Tibial nerve (tissue), 4 donors: Measurements from ENCODE around the gene SNTB2. TPM values are rescaled to one million over a fixed set of nuclear protein-coding genes. Genes with fewer than 3 reads are reported as not detected.

Experiments used
- DNase-seq, 2 donors: peaks; one replicate each; pipeline ENCODE4 v3.0.0-alpha.2; 2019; ENCODE audit warnings: low spot score in 2 of 2
- H3K27ac ChIP-seq, 4 donors: fragments of 200-600 bp; sonication (generic) in 3 of 4; one replicate each; pipeline ENCODE4 v1.5.1; 2017 to 2019; ENCODE audit warnings: mild to moderate bottlenecking in 1 of 4
- H3K27me3 ChIP-seq, 2 donors: fragments of 200-600 bp; sonication (generic) in 1 of 2; one replicate each; pipeline versions ENCODE4 v1.5.1 to v1.6.0; 2017 to 2019
- H3K36me3 ChIP-seq, 3 donors: fragments of 200-600 bp; sonication (generic); one replicate each; pipeline ENCODE4 v1.5.1; 2018 to 2019
- H3K4me1 ChIP-seq, 4 donors: fragments of 200-600 bp; sonication (generic) in 3 of 4; one replicate each; pipeline ENCODE4 v1.5.1; 2017 to 2019
- H3K4me3 ChIP-seq, 4 donors: fragments of 200-600 bp; sonication (generic) in 3 of 4; one replicate each; pipeline ENCODE4 v1.5.1; 2017 to 2019; ENCODE audit warnings: mild to moderate bottlenecking in 1 of 4, moderate library complexity in 1 of 4
- H3K9me3 ChIP-seq, 4 donors: fragments of 200-600 bp; sonication (generic) in 3 of 4; one replicate each; pipeline ENCODE4 v1.5.1; 2017 to 2019
- EP300 ChIP-seq, 2 donors: sonication (generic); formaldehyde crosslinking; IDR thresholded peaks; one replicate each; pipeline ENCODE4 v1.6.1; 2017; ENCODE audit warnings: antibody characterized with exemption in 2 of 2, mild to moderate bottlenecking in 1 of 2
- POLR2A ChIP-seq, 2 donors: fragments of 450-650 bp; IDR thresholded peaks; one replicate each; pipeline ENCODE4 v1.6.1; 2017; ENCODE audit warnings: antibody characterized with exemption in 2 of 2, mild to moderate bottlenecking in 2 of 2, moderate library complexity in 2 of 2
- WGBS, 2 donors: methylation state at CpG; one replicate each; pipeline ENCODE4 v1.1.5; 2018; 5-methylcytosine and 5-hydroxymethylcytosine counted together
- total RNA-seq, 4 donors: library from RNA; depleted of rRNA; stranded (reverse); fragments of >200 nt; gene quantifications; one replicate each; pipeline ENCODE4 v1.1.0, GENCODE V29; 2016
- TF ChIP-seq, protein P1 (sequence below), 5 experiments: fragments of 200-600 bp in 3 of 5; fragments of 450-650 bp in 2 of 5; sonication (generic) in 3 of 5; IDR thresholded peaks; one replicate each; pipeline ENCODE4 v1.5.1; 2016 to 2019; ENCODE audit warnings: antibody characterized with exemption in 5 of 5, mild to moderate bottlenecking in 3 of 5, moderate library complexity in 2 of 5

The SNTB2 gene
- total RNA-seq, 4 donors from 2014 or later = 33.1 to 50.2 (median 37.7) TPM

DNA sequence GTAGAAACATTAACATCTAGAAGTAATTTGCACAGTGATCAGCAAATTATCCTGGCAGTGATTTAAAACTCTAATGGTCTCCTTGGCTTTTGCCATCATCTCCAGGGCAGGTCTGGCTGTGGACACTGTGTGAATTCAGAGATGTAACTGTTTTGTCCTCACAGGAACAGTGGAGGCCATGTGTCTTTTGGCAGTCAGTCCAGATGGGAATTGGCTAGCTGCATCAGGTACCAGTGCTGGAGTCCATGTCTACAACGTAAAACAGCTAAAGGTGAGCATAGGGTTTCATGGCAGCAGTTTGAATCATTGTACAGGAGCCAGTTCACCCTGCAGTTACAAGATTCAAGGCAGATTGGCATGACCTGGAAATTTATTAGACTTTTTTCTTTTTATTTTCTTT lies 26.8 kb upstream of the SNTB2 start:
- H3K4me3 ChIP-seq = no peak overlapping the region
- 88 to 90% methylated on average over 1 of the region's 1 CpG for WGBS, 2 donors
- no peak for DNase-seq
- H3K9me3 ChIP-seq = no peaks in the 10 kb centered on the region
- no peaks in the 10 kb centered on the region for H3K27me3 ChIP-seq
- no peaks in the 10 kb centered on the region for H3K4me1 ChIP-seq
- no peak overlapping the region for H3K27ac ChIP-seq
- TF ChIP-seq, protein P1, sequence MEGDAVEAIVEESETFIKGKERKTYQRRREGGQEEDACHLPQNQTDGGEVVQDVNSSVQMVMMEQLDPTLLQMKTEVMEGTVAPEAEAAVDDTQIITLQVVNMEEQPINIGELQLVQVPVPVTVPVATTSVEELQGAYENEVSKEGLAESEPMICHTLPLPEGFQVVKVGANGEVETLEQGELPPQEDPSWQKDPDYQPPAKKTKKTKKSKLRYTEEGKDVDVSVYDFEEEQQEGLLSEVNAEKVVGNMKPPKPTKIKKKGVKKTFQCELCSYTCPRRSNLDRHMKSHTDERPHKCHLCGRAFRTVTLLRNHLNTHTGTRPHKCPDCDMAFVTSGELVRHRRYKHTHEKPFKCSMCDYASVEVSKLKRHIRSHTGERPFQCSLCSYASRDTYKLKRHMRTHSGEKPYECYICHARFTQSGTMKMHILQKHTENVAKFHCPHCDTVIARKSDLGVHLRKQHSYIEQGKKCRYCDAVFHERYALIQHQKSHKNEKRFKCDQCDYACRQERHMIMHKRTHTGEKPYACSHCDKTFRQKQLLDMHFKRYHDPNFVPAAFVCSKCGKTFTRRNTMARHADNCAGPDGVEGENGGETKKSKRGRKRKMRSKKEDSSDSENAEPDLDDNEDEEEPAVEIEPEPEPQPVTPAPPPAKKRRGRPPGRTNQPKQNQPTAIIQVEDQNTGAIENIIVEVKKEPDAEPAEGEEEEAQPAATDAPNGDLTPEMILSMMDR (IDR thresholded peaks at IDR 0.05) = no peak
- TF ChIP-seq POLR2A (IDR thresholded peaks at IDR 0.05) (no peak), EP300 (IDR thresholded peaks at IDR 0.05) (no peak)
- peaks cover 3 to 97% (median 9%) of the 10 kb centered on the region in 3 donors for H3K36me3 ChIP-seq

DNA sequence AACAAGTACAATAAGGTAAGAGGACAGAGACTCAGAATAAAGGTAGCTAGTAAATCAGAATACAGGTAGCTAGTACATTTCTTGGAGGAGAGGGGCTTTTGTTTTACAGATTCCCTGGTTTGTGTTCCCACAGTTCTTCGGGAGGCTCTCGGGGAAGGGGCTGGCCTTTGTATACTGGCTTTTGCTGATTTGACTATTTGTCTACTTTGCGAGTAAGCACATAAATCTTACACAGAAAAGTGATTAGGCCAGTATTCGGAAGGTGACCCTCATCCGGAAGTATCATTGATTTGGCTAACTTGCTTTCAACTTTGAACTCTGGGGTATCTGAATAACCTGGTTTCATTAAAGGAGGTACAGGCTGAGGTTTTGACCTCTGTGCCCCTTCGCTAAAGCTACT lies 21.4 kb upstream of the SNTB2 start:
- 87 to 91% methylated on average over 6 of the region's 6 CpGs for WGBS, 2 donors
- Histone ChIP-seq H3K4me1 (peaks cover 0 to 7% (median 0%) of the 10 kb centered on the region in 4 donors), H3K9me3 (no peaks in the 10 kb centered on the region), H3K36me3 (peaks cover 0 to 88% (median 3%) of the 10 kb centered on the region in 3 donors), H3K4me3 (no peak overlapping the region), H3K27ac (no peak overlapping the region), H3K27me3 (no peaks in the 10 kb centered on the region)
- TF ChIP-seq EP300 (IDR thresholded peaks at IDR 0.05) (no peak), POLR2A (IDR thresholded peaks at IDR 0.05) (no peak)
- TF ChIP-seq, protein P1 (IDR thresholded peaks at IDR 0.05) = no peak
- DNase-seq = no peak

DNA sequence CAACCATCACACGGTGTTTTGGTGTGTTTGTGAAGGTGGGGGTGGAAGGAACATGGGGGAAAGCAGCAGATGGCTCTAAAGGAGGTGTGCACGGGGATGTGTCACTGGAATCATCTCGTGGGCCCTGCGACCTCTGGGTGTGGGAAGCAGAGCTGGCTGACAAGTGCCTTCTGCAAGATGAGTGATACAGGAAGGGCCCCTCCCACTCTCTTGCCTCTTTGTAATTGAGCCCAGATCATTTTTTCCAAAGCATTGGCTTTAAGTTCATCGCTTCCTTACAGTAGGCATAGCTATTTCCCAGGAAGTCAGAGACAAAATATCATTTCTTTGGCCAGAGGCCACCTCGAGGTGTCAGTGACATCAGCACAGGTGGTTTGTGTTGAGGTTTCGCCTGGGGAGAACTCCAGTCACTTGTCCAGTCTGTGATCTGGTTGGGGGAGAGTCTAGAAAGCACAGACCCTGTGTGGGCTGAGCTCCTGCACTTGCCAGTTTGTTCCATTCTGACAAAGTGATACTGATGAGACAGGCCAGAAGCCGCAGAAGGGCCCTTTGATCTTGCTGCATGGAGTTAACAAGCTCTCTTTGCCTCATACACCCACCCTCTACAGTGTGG lies 20.6 kb upstream of the SNTB2 start:
- no peak overlapping the region for H3K27ac ChIP-seq
- no peaks in the 10 kb centered on the region for H3K9me3 ChIP-seq
- H3K27me3 ChIP-seq = no peaks in the 10 kb centered on the region
- 60 to 61% methylated on average over 8 of the region's 8 CpGs for WGBS, 2 donors
- H3K36me3 ChIP-seq = peaks cover 0 to 80% (median 0%) of the 10 kb centered on the region in 3 donors
- no peak for DNase-seq
- peaks cover 0 to 13% (median 3%) of the 10 kb centered on the region in 4 donors for H3K4me1 ChIP-seq
- no peak for TF ChIP-seq EP300 (IDR thresholded peaks at IDR 0.05)
- H3K4me3 ChIP-seq = no peak overlapping the region

DNA sequence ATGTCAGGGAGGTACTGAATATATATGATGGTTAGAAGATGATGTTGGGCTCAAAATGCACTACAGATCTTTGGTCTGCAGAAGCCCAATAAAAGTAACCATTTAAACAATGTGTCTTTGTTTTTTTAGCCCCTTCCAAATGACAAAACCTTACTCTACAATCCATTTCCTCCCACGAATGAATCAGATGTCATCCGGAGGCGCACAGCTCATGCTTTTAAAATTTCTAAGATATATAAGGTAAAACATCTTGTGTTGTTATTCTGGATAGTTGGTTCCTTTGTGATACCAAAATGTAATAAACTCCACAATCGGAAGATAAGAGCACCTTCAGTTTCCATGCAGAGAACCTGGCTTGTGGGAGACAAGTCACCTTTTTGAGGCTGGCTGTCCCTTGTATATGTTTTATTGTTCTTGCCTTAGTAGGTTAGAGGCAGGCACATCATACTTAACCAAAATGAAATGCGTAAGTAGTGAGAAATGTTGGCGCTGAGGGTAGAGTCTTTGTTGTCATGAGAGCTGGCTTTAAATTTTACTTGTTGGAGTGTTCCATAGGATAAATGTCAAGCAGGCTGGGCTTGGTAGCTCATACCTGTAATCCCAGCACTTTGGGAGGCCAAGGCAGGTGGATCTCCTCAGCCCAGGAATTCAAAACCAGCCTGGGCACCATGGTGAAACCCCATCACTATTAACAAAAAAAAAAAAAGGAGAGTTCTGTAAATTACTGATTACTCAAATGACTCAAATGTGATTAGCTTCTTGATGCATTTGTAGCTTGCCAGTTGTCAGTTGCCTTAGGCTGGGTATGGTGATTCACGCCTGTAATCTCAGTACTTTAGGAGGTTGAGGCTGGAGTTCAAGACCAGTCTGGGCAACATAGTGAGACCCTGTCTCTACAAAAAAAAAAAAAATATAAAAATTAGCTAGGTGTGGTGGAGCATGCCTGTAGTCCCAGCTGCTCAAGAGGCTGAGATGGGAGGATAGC lies 19.7 kb upstream of the SNTB2 start:
- no peaks in the 10 kb centered on the region for H3K9me3 ChIP-seq
- WGBS, 2 donors = 78 to 81% methylated on average over 7 of the region's 7 CpGs
- H3K27ac ChIP-seq = no peak overlapping the region
- TF ChIP-seq POLR2A (IDR thresholded peaks at IDR 0.05) (no peak), EP300 (IDR thresholded peaks at IDR 0.05) (no peak)
- TF ChIP-seq, protein P1 (IDR thresholded peaks at IDR 0.05) = no peak
- H3K4me1 ChIP-seq = peaks cover 0 to 22% (median 10%) of the 10 kb centered on the region in 4 donors
- peaks cover 0 to 71% (median 0%) of the 10 kb centered on the region in 3 donors for H3K36me3 ChIP-seq
- H3K27me3 ChIP-seq = no peaks in the 10 kb centered on the region
- DNase-seq = no peak
- H3K4me3 ChIP-seq = no peak overlapping the region

DNA sequence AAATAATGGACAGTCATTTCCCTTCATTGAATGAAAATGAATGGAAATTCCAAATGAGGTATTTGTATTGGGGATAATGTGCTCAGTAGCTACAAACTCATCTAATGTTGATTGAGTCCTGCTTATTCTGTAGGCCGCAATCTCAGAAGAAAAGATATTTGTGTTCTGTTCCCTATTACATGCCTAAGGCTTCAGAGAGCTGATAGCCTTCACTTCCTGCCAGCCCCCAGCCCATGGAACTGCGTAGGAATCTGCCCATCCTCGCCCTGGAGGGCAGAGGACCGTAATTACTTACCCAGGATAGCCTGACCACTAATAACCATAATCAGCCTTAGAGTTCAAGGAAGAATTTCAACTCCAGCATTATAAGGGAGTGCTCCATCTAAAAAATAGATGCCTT lies 17.9 kb upstream of the SNTB2 start:
- WGBS, 2 donors = 74 to 79% methylated on average over 4 of the region's 4 CpGs
- no peaks in the 10 kb centered on the region for H3K27me3 ChIP-seq
- peaks cover 0 to 53% (median 0%) of the 10 kb centered on the region in 3 donors for H3K36me3 ChIP-seq
- H3K27ac ChIP-seq = peak overlapping the region in 1 of 4 donors; percentile 5
- DNase-seq = no peak
- peaks cover 0 to 36% (median 19%) of the 10 kb centered on the region in 4 donors for H3K4me1 ChIP-seq
- TF ChIP-seq POLR2A (IDR thresholded peaks at IDR 0.05) = no peak
- TF ChIP-seq EP300 (IDR thresholded peaks at IDR 0.05) = no peak
- TF ChIP-seq, protein P1 (IDR thresholded peaks at IDR 0.05) = no peak
- no peaks in the 10 kb centered on the region for H3K9me3 ChIP-seq
- H3K4me3 ChIP-seq = no peak overlapping the region
